22Rv1 (cell line): ENCODE results near the gene B4GALT2.

Experiments
- H3K27ac ChIP-seq: fragments of 450-650 bp; 2 replicates; pipeline ENCODE4 v1.5.1; 2017
- ZFX ChIP-seq: fragments of 450-650 bp; IDR thresholded peaks from 2 replicates; pipeline ENCODE4 v1.6.1; 2017; ENCODE audit warnings: antibody characterized with exemption, borderline replicate concordance
- TF ChIP-seq, protein P1 (sequence below): fragments of 450-650 bp; IDR thresholded peaks from 2 replicates; pipeline ENCODE4 v1.5.1; 2017; ENCODE audit warnings: mild to moderate bottlenecking

The B4GALT2 gene, protein sequence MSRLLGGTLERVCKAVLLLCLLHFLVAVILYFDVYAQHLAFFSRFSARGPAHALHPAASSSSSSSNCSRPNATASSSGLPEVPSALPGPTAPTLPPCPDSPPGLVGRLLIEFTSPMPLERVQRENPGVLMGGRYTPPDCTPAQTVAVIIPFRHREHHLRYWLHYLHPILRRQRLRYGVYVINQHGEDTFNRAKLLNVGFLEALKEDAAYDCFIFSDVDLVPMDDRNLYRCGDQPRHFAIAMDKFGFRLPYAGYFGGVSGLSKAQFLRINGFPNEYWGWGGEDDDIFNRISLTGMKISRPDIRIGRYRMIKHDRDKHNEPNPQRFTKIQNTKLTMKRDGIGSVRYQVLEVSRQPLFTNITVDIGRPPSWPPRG

DNA sequence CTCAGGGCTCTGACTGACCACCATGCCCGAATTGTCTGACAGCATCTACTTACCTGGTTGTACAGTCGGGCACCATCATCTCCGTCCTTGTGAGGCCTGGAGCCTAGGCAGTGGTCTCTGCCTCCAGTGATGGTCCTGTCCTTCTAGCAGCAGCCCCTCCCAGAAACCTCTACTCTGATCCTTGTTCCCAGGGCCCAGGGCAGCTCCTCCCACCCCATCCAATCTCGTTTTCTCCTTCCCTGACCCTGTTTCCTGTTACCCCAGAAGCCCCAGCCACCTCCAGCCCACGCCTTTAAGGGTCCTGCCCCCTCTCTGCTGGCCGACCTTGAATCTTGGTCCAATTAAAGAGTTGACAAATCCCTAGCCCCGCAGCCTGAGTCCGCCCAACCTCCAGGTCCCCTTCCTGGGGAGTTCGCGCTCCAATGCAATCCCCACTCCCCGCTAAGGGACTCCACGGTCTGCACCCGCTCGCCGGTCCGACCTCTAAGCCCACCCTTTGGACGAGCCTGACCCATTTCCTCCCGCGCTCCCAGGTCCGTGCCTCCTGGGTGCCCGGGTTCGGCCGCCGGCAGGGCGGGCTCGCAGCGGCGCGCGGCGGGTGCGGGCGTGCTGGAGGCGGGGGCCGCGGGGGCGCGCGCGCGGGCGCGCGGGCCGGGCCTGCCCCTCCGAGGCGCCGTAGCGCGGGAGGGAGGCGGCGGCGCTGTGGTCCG is at the start of gene B4GALT2:
TSS of gene B4GALT2 (plus strand) at position 660 of the 710 bp plus-strand sequence. CDS start 1,951 bp downstream, outside the sequence.
- TF ChIP-seq ZFX, result no peak
- TF ChIP-seq, protein P1, sequence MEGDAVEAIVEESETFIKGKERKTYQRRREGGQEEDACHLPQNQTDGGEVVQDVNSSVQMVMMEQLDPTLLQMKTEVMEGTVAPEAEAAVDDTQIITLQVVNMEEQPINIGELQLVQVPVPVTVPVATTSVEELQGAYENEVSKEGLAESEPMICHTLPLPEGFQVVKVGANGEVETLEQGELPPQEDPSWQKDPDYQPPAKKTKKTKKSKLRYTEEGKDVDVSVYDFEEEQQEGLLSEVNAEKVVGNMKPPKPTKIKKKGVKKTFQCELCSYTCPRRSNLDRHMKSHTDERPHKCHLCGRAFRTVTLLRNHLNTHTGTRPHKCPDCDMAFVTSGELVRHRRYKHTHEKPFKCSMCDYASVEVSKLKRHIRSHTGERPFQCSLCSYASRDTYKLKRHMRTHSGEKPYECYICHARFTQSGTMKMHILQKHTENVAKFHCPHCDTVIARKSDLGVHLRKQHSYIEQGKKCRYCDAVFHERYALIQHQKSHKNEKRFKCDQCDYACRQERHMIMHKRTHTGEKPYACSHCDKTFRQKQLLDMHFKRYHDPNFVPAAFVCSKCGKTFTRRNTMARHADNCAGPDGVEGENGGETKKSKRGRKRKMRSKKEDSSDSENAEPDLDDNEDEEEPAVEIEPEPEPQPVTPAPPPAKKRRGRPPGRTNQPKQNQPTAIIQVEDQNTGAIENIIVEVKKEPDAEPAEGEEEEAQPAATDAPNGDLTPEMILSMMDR, result no peak

DNA sequence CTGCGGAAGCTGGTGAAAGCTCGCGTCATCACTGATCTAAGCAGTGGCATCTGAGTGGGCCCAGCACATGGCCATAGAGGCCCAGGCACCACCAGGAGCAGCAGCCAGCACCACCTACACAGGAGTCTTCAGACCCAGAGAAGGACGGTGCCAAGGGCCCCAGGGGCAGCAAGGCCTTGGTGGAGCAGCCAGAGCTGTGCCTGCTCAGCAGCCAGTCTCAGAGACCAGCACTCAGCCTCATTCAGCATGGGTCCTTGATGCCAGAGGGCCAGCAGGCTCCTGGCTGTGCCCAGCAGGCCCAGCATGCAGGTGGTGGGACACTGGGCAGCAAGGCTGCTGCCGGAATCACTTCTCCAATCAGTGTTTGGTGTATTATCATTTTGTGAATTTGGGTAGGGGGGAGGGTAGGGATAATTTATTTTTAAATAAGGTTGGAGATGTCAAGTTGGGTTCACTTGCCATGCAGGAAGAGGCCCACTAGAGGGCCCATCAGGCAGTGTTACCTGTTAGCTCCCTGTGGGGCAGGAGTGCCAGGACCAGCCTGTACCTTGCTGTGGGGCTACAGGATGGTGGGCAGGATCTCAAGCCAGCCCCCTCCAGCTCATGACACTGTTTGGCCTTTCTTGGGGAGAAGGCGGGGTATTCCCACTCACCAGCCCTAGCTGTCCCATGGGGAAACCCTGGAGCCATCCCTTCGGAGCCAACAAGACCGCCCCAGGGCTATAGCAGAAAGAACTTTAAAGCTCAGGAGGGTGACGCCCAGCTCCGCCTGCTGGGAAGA is 48.7 kb upstream of the B4GALT2 start:
- TF ChIP-seq ZFX, result no peak
- TF ChIP-seq, protein P1, result peak; percentile 71
- no peak overlapping the region for H3K27ac ChIP-seq

More for the DNA sequence above, at the start of gene B4GALT2:
- peak within 1 kb of the TSS; percentile 94 for H3K27ac ChIP-seq

DNA sequence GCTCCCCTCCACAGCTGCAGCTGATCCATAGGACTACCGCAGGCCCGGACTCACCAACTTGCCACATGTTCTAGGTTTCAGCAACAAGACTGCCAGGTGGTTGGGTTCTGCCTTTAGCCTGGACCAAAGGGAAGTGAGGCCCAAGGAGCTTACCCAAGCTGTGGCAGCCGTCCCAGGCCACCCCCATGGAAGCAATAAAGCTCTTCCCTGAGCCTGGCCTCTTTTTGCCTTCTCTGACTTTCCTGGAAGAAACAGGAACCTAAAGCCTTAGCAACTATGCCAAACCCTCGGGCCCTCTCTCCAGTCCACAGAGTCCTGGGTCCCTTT is 48.1 kb upstream of the B4GALT2 start:
- TF ChIP-seq ZFX, result no peak
- TF ChIP-seq, protein P1, result no peak
- no peak overlapping the region for H3K27ac ChIP-seq

DNA sequence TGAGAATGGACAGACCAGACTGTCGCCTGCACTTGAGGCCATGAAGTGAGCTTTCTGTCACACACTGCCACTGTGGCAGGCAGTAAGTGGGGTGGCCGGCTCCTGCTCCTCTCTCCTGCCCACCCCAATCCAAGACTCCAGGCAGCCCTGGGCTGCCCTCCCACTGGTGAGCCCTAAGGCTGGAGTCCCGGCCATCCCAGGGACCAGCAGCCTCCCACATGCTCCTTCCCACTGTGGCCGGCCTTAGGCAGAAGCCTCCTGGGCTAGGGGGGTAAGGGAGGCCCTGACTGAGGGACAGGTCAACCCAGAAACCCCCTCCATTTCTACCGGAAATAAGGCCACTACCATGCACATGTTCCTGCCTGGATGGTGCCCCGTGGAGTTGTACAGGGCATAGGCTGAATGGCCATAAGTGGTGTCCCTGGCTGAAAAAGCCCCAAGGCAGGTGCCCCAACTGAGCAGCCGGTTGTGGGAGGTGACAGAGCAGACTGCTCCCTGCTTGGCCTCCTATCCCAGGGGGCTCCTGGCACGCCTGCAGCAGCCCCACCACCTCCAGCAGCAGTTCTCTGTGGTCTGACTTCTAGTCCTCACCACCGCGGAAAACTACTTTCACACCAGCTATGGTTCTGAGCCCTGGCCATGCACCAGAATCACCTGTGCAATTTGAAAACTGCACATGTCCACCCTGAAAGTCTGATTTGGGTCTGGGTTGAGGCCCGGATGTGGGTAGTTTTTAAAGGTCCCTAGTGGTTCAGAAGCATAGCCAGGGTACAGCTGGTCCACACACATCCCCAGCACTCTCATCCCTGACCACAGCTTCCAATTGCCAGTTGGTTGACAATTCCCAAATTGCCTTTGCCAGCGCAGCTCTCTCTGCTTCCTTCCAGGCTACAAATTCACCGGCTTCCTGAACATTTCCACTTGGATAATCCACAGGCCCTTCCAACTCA is 47.0 kb upstream of the B4GALT2 start:
- TF ChIP-seq, protein P1, result no peak
- no peak for TF ChIP-seq ZFX
- no peak overlapping the region for H3K27ac ChIP-seq

DNA sequence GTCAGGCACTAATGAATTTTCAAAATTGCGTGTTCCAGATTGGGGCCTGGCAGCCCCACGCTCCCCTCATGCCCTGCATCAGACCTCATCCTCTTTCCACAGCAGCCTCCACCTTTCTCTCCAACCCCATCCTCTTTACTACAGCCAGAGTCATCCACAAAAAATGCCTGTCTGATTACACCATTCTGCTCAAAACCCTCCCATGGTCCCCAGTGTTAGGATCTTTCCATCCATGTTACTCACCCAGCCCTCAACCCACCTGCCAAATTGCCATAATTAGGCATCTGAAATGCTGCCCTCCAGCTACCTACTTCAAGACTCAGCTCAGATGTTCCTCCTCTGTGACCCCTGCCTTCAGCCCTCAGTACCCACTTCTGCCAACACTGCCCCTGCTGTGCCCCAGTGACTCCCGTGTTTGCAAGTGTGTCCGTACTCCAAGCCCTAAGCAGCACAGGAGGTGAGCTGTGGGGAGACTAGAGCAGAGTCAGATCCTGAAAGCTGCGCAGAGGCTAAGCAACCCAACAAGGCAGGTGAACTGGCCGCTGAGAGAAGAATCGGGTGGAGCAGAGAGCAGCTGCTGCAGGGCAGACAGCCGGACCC is 46.1 kb upstream of the B4GALT2 start:
- TF ChIP-seq ZFX, result no peak
- TF ChIP-seq, protein P1, result no peak
- H3K27ac ChIP-seq, result peak overlapping the region; percentile 92; the same call in 1 of the 2 replicates

DNA sequence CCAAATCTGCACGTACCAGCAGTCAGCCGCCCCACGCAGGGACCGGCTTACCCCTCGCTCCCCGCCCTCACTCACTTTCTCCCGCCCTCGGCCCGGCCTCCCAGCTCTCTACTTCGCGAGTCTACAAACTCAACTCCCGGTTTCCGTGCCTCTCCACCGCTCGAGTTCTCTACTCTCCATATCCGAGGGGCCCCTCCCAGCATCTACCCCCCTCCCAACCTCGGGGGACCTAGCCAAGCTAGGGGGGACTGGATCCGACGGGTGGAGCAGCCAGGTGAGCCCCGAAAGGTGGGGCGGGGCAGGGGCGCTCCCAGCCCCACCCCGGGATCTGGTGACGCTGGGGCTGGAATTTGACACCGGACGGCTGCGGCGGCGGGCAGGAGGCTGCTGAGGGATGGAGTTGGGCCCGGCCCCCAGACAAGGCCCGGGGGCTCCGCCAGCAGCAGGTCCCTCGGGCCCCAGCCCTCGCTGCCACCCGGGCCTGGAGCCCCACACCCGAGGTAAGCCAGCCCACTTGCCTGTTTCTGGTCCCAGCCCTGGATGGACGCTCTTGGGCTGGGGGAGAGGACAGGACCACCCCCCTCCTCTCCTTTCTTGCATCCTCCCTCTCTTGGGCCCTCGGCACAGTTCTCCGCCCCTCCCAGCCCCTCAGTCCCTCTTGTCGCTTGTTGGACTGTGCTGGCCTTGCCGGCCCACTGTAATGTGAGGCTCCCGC is 45.5 kb upstream of the B4GALT2 start, which contains the start of gene ARTN:
TSS of gene ARTN (plus strand) at position 416 of the 715 bp plus-strand sequence. CDS start 1,856 bp downstream, outside the sequence.
- TF ChIP-seq ZFX, result no peak
- TF ChIP-seq, protein P1, result no peak
- peak within 1 kb of the TSS; percentile 92 for H3K27ac ChIP-seq
